Neural cell (in vitro differentiated cells): ENCODE data around the gene SERPINB6.

ENCODE experiments used
- EP300 ChIP-seq: fragments of 450-650 bp; conservative IDR thresholded peaks from 2 replicates; pipeline ENCODE4 v1.6.1; 2014; ENCODE audit warnings: antibody characterized with exemption, mild to moderate bottlenecking, moderate library complexity; ENCODE audit not compliant: poor library complexity, severe bottlenecking
- EZH2 ChIP-seq: fragments of 200-600, 300-800 bp; shearing (Covaris generic), sonication (generic); IDR thresholded peaks from 2 replicates; pipeline ENCODE4 v1.6.1; 2014; ENCODE audit warnings: antibody characterized with exemption, low read length, borderline replicate concordance, mild to moderate bottlenecking; ENCODE audit not compliant: insufficient read depth, poor library complexity, severe bottlenecking
- RAD21 ChIP-seq: fragments of 450-650 bp; conservative IDR thresholded peaks from 2 replicates; pipeline ENCODE4 v1.6.1; 2014; ENCODE audit warnings: antibody characterized with exemption, mild to moderate bottlenecking, moderate library complexity
- TF ChIP-seq, protein P1 (sequence below): fragments of 450-650 bp; IDR thresholded peaks from 2 replicates; pipeline ENCODE4 v1.5.1; 2014; ENCODE audit warnings: antibody characterized with exemption, mild to moderate bottlenecking, moderate library complexity; ENCODE audit not compliant: poor library complexity, severe bottlenecking
- TF ChIP-seq, protein P2 (sequence below): IDR thresholded peaks from 2 replicates; pipeline ENCODE4 v1.6.1; 2012; ENCODE audit warnings: borderline replicate concordance

DNA sequence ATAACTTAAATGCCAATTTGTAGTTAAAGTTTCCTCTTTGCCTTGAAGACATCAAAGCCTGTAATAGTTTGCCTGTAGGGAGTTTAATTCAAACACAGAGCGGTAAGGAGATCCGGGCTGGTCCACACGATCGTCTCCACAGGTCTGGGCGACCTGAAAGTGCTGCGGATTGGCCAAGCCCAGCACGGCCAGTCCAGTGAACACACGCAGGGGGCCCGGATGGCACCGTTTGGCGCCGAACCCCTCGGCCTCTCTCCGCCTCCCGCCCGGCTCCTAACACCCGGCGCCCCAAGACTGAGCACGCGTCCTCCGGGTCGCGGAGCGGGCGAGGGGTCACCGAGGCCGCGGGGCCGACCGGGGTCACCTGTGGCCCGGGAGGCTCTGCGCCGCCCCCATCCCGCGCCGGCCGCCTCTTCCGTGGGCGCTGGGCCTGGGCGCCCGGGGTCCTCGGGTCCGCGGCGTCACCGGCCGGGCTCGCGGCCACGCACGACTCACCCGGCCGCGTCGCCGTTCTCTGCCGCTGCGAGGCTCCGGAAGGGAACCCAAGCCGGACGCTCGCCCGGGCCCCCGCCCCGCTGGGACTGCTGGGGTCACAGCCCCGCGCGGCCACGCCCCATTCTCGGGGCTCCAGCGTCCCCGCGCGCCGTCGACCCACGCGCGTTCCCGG, 481 bp downstream of the SERPINB6 start:
- TF ChIP-seq EZH2 (no peak), EP300 (no peak), RAD21 (no peak)
- TF ChIP-seq, protein P1, sequence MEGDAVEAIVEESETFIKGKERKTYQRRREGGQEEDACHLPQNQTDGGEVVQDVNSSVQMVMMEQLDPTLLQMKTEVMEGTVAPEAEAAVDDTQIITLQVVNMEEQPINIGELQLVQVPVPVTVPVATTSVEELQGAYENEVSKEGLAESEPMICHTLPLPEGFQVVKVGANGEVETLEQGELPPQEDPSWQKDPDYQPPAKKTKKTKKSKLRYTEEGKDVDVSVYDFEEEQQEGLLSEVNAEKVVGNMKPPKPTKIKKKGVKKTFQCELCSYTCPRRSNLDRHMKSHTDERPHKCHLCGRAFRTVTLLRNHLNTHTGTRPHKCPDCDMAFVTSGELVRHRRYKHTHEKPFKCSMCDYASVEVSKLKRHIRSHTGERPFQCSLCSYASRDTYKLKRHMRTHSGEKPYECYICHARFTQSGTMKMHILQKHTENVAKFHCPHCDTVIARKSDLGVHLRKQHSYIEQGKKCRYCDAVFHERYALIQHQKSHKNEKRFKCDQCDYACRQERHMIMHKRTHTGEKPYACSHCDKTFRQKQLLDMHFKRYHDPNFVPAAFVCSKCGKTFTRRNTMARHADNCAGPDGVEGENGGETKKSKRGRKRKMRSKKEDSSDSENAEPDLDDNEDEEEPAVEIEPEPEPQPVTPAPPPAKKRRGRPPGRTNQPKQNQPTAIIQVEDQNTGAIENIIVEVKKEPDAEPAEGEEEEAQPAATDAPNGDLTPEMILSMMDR = no peak
- TF ChIP-seq, protein P2, sequence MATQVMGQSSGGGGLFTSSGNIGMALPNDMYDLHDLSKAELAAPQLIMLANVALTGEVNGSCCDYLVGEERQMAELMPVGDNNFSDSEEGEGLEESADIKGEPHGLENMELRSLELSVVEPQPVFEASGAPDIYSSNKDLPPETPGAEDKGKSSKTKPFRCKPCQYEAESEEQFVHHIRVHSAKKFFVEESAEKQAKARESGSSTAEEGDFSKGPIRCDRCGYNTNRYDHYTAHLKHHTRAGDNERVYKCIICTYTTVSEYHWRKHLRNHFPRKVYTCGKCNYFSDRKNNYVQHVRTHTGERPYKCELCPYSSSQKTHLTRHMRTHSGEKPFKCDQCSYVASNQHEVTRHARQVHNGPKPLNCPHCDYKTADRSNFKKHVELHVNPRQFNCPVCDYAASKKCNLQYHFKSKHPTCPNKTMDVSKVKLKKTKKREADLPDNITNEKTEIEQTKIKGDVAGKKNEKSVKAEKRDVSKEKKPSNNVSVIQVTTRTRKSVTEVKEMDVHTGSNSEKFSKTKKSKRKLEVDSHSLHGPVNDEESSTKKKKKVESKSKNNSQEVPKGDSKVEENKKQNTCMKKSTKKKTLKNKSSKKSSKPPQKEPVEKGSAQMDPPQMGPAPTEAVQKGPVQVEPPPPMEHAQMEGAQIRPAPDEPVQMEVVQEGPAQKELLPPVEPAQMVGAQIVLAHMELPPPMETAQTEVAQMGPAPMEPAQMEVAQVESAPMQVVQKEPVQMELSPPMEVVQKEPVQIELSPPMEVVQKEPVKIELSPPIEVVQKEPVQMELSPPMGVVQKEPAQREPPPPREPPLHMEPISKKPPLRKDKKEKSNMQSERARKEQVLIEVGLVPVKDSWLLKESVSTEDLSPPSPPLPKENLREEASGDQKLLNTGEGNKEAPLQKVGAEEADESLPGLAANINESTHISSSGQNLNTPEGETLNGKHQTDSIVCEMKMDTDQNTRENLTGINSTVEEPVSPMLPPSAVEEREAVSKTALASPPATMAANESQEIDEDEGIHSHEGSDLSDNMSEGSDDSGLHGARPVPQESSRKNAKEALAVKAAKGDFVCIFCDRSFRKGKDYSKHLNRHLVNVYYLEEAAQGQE = no peak
